HFF-Myc (cell line): Measurements from ENCODE around the gene TMEM150C.

Experiments
- DNase-seq: peaks from one replicate; pipeline ENCODE4 v3.0.0-alpha.2; 2011; ENCODE audit warnings: low read depth; ENCODE audit errors: extremely low read depth
- H3K4me3 ChIP-seq: replicated peaks from 2 replicates; pipeline ENCODE4 v1.5.1; 2011; ENCODE audit warnings: low read depth, mild to moderate bottlenecking, control low read depth, low read length
- CTCF ChIP-seq: IDR thresholded peaks from 2 replicates; pipeline ENCODE4 v1.5.1; 2012; ENCODE audit warnings: mild to moderate bottlenecking, low read depth, low read length, control low read depth; ENCODE audit errors: missing control alignments

The TMEM150C gene

GRCh38 chr4:82493721-82494425 lies 67.9 kb downstream of the TMEM150C start:
- DNase-seq: no peak
- no peak overlapping the region for H3K4me3 ChIP-seq
- TF ChIP-seq CTCF: no peak

- no peak for DNase-seq
- no peak for TF ChIP-seq CTCF
- H3K4me3 ChIP-seq: no peak overlapping the region
Observed at GRCh38 chr4:82491251-82491960, 70.4 kb downstream of the TMEM150C start.

GRCh38 chr4:82489987-82490386 lies 71.8 kb downstream of the TMEM150C start:
- TF ChIP-seq CTCF: no peak
- H3K4me3 ChIP-seq: no peak overlapping the region
- DNase-seq: no peak

GRCh38 chr4:82489076-82489475 lies 72.7 kb downstream of the TMEM150C start:
- no peak for TF ChIP-seq CTCF
- no peak for DNase-seq

GRCh38 chr4:82484996-82485783 lies 76.6 kb downstream of the TMEM150C start:
- H3K4me3 ChIP-seq: no peak overlapping the region
- no peak for TF ChIP-seq CTCF
- DNase-seq: no peak

More at GRCh38 chr4:82489076-82489475, 72.7 kb downstream of the TMEM150C start:
- H3K4me3 ChIP-seq: no peak overlapping the region

- no peak for DNase-seq
Observed at GRCh38 chr4:82482387-82482786, 79.4 kb downstream of the TMEM150C start.

More at GRCh38 chr4:82482387-82482786, 79.4 kb downstream of the TMEM150C start:
- TF ChIP-seq CTCF: no peak
- H3K4me3 ChIP-seq: no peak overlapping the region
